ENCODE measurements around the gene SLC30A9. TPM values are rescaled to one million over a fixed set of nuclear protein-coding genes. Genes with fewer than 3 reads are reported as not detected.

Gene SLC30A9
- 66.9 and 79.3 TPM in 2 replicates for total RNA-seq

DNA sequence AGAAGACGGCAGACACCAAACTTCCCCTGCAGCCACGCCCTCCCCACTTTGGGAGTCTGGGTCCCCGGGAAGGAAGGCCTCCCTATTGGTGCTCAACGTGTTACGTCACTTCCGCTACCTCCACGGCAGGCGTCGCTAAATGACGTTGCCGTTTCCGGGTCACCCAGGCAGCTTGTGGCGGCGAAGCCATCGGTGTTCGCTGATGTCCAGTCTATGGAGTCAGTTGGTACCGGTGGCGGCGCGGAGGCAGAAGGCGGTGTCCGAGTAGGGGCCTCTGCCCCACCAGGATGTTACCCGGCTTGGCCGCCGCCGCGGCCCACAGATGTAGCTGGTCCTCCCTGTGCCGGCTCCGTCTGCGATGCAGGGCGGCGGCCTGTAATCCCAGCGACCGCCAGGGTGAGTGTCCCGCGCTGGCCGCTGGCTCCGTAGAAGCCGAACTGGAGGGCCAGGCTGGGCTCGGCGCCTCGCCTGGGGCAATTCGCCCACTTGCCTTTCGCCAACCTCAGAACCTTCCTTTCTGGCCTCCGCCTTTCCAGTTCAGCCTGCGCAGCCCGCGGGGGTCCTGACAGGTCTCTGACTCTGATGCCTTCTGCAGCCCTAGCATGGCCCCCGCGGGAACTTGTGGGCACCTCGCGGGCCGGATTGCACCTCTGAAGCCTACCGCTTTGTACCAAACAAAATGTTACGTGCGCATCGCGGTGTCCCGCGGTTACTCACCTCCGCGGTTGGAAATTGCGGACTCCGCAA lies at the start of gene SLC30A9:
SLC30A9 (plus strand) TSS at position 166 of the 747 bp plus-strand sequence; CDS start at position 288, 122 bp downstream.
- DNase-seq, result peak; percentile 96

DNA sequence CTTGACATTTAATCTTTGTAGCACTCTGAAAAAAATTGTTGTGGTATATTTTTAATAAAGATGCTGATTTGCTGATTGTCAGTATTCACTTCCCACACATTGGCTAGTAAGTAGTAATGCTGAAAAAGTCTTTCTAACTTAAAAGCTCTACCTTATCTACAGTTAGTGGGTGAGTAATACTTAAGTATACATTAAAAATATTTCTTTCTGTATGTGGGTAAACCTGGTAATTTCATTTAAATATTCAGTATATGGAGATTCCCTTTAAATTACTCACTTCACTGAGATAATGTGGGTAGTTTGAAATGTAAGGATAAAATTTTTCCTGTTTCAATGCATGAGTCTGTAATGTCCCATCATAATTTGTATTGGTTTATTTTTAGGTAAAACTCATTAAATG lies 49.5 kb upstream of the SLC30A9 start:
- DNase-seq, result no peak

DNA sequence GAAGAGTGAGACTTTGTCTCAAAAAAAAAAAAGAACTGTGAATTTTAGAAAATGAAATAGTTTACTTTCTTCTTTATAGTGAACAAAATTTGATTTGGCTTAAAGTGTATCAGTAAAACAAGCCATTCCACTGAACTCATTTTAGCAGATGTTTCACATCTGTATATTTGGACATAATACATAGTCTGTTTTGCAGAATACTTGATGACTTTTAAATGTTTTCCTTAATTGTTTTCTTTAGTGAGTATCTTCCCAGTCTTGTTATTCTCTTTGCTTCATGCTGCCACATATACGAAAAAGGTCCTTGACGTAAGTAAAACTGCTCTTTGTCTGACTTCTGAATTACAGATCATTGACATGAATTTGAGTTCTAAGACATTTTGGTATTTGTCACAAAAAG lies 46.8 kb upstream of the SLC30A9 start:
- DNase-seq, result no peak

DNA sequence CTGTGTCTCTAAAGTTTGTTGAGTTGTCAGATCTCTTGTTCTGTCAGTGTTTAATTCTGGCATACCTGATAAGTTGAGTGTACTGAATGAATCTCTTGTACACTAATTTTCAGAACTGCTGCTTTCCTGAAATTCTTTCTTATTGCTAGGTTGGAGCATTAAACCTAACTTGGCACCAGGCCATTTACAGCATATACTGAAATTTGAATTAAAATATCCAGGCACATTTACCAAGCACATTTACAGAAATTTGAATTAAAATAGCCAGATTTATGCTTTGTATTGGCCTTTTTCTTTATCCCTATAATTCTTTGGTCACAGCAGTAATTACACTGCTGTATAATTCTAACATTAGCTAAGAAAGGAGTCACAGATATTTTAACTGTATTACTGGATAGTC lies 46.2 kb upstream of the SLC30A9 start:
- DNase-seq, result no peak

DNA sequence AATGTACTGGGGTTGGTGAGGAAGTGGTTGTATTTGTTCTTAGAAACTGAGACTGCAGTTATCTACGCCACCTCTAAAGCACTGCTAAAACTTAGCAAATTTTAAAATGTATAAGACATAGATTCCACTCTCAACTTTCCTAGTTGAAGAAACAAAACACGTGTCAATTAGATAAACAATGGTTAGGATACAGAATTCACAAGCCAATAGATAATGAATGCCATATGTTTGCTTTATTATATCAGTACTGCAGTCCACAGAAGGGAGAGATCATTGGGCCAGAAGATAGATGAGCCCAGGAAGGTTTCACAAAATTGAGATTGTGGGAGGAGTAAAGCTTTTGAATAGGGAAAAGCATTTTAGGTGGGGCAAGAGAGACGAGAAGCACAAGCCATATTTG lies 40.8 kb upstream of the SLC30A9 start:
- DNase-seq, result no peak

DNA sequence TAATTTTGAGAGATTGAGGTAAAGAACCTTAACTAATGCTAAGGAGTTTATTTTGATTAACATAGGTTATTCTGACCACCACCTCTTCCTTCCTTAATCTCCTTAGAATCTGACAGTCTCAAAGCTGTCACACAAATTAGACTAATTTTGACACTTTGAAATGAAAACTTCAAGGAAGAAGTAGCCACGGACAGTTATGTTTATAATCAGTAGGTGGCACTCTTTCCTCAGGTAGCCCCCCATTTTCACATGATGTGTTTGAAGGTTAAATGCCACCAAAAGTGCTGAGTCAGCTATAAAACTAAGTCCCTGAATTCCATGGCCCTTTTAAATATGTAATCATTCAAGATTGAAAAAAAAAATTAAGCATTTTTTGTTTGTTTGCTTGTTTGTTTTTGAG lies 32.7 kb upstream of the SLC30A9 start:
- DNase-seq, result peak; percentile 45

DNA sequence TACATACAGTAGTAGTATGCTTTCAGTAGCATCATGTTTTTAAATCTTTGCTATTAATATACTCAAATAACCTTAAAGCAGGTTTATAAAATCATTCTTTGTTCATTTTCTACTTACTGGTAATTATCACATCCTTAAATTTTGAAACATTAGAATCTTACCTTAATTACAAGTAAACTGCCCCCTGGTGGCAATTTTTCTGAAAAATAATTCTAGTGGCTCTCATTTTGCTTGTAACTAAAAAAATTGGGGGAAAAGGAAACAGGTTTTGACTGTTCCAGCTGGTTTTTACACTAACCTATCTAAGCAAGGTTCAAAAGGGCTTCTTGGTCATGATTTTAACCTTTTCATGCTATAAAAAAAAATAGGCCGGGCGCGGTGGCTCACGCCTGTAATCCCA lies 27.2 kb upstream of the SLC30A9 start:
- DNase-seq, result peak; percentile 46

DNA sequence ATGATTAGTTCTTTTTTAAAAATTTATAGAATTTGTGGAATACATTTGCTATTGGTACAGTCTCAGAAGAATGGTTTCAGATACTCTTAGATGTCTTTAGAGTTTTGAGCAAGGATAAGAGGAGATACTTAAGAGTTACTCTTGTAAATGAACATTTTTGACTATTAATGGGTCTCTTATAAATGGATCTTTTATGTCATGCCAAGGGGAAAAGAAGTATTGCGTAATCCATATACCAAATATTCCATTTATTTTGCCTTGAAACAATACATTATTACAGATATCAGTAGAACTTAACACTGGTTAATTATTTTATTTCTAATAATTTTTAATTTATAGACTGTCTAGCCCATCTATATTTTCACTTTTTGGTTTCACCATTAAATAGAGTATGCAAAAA lies 25.9 kb upstream of the SLC30A9 start:
- DNase-seq, result no peak

DNA sequence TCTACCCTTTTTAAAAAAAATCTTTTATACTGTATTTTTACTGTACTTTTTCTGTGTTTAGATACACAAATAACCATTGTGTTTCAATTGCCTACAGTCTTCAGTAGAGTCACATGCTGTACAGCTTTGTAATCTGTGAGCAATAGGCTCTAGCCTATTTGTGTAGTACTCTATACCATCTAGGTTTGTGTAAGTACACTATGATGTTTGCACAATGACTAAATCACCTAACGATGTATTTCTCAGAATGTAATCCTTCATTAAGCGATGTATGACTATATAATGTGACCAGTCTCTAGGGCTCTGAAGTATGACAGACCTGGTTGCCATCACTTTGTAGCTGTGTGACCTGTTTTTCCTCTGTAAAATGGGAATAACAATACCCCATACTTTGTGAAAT lies 22.9 kb upstream of the SLC30A9 start:
- no peak for DNase-seq

DNA sequence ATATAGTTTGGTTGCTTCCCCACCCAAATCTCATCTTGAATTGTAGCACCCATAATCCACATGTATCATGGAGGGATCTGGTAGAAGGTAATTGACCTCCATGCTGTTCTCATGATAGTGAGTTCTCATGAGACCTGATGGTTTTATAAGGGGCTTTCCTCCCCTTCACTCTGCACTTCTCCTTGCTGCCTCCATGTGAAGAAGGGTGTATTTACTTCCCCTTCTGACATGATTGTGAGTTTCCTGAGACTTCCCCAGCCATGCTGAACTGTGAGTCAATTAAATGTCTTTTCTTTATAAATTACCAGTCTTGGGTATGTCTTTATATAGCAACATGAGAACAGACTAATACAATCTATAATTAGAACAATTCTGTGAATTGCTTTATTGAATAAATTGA lies 20.7 kb upstream of the SLC30A9 start:
- DNase-seq, result no peak

DNA sequence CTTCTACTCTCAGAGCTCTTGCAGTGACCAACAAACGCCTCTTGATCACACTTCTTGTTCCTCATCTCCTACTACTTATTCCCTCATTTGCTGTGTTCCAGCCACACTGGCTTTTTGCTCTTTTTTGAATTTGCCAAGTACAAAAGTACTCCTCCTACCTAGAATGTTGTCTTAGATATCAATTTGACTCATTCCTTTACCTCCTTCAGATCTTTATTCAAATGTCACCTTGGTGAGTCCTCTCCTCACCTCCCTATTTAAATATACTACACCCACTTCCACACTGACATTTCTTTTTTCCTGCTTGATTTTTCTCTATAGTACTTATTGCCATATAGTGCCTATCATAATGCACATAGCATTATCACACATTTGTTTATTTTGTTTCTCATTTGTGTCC lies 15.0 kb upstream of the SLC30A9 start:
- no peak for DNase-seq

DNA sequence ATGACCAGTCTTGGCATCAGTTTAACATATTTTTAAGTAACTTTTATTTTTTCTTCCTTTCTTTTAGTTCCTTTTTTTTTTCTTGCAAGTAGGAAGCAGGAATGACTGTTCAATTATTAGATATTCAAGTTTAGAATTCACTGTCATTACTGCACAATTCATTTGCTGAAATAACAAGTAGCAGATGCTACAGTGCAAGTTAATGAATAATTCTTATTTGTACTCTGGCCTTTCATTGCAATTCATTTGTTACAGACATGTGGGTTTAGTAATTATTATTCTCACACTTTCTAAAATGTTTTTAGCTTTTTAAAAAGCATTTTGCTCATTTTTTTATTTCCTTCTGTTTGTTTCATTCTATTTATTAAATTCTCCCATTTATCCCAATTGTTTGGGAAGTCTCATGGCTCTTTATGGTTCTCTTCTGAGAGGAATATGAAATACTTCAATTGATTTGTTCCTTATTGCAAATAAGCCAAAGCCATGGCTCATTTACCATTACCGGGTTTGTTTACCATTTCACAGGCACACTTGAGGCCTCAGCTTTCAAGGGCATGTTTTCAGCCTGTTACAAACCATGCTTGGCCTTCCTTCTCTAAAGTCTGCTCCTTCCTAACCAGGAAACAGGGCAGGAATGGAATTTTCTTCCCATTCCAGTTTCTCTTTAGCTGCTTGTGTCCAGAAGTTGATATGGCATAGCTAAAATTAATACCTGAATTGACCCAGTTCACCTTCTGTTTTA lies 13.4 kb upstream of the SLC30A9 start:
- DNase-seq, result no peak

DNA sequence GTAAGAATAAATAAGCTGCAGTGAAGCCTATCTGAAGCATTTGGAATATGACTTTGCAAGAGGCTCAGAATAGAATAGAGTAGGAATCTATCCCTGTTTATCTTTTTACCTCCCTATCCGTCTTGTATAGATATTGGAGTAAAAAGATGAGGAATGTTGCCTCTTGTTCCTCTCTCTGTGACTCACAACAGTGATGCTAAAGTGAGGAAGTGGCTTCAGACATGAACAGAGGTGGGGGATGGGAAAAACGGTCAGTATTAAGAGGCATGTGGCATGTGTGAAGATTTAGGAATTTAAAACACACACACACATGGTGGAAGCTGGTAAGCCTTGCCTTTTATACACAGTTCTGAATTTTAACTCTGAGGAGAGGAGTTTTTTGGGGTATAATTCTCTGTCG lies 12.6 kb upstream of the SLC30A9 start:
- DNase-seq, result peak; percentile 3

DNA sequence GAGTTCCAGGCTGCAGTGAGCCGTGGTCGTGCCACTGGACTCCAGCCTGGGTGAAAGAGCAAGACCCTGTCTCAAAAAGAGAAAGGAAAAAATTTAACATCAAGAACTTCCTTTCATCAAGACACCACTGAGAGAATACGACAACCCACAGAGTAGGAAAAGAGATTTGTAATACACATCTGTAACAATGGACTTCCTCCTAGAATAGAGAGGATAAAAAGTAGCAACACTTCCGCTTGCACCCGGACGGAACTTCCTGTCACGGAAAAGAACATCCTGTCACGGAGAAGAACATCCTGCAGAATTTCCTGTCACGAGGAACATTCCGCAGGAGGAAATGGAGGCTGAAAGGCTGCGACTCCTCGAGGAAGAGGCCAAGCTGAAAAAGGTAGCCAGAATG lies 8.9 kb upstream of the SLC30A9 start, which contains the start of gene DCAF4L1:
DCAF4L1 (plus strand) TSS at position 301 of the 400 bp plus-strand sequence; CDS start at position 338, 37 bp downstream.
- no peak for DNase-seq

DNA sequence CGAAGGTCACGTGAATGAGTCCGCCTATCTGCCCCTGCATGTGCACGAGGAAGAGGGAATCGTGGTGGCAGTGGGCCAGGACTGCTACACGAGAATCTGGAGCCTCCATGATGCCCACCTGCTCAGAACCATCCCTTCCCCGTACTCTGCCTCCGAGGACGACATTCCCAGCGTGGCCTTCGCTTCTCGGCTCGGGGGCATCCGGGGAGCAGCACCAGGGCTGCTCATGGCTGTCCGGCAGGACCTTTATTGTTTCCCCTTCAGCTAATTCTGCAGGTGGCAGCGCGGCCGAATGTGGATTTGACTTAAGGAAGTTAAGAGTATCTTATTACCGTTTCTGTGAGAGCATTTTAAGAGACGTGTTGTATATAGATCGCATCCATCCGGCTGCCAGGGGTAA lies 7.6 kb upstream of the SLC30A9 start:
- no peak for DNase-seq

DNA sequence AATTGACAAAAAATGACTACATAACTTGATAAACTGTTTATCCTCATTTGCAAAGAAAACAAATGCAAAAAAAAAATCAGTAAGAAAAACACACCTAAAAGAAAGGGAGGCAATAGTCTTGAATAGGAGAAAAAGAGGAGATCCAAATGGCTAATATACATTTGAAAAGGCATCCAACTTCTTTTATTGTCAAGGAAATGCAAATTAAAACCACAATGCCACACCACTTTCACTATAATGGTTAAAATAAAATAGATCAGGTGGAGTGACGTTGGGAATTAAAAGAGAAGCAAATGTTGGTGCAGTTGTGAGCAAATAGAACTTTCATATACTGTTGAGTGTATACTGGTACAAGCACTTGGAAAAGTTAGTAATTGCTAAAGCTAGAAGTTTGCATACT lies 5.2 kb upstream of the SLC30A9 start:
- no peak for DNase-seq

DNA sequence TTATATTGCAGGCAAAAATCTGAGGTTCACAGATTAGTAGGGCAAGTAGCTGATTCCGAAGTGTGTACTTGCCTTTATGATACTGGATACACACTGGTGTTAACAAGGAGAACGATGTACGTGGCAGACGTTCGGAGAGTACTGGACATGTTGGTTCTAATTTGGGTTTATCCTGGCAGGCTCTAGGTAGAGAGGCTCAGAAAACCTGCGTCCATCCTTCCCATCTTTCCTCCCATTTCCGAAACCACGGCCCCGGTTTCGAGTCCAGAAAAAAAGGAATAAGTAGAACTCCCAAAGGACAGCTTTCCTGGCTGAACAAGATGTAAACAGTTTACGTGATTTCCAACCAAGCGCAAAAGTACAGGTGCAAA lies 351 bp upstream of the SLC30A9 start:
- DNase-seq, result no peak

DNA sequence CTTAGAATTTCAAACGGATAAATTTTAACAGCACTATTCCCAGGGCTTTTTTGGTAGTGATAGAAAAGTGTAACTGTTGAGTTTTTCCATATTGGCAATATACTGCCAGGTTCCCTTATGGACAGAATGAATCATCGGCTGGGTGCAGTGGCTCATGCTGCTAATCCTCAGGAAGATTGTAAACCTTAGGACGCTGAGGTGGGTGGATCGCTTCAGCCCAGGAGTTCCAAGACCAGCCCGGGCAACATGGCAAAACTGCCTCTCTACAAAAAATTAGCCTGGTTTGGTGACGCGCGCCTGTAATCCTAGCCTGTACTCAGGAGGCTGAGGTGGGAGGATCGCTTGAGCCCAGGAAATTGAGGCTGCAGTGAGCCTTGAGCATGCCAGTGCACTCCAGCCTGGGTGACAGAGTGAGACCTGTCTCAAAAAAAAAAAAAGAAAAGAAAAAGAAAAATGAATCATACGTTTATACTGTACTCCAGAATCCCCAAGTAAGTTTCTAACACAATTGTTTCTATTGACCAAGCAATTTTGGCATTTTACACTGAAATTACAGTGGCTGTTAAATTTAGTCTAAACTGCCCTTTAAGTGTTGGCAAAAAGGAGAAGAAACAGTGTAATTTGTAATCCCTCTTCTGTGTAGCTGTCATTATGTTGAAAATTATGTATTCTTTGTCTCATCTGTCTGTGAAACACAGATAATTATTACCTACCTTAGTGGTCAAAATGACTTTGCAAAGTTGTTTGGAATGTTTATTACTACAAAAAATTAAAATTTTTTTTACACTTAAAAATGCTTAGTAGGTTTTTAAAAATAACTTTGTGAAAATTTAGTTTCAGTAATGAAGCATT lies 1.8 kb downstream of the SLC30A9 start:
- peak; percentile 15 for DNase-seq

DNA sequence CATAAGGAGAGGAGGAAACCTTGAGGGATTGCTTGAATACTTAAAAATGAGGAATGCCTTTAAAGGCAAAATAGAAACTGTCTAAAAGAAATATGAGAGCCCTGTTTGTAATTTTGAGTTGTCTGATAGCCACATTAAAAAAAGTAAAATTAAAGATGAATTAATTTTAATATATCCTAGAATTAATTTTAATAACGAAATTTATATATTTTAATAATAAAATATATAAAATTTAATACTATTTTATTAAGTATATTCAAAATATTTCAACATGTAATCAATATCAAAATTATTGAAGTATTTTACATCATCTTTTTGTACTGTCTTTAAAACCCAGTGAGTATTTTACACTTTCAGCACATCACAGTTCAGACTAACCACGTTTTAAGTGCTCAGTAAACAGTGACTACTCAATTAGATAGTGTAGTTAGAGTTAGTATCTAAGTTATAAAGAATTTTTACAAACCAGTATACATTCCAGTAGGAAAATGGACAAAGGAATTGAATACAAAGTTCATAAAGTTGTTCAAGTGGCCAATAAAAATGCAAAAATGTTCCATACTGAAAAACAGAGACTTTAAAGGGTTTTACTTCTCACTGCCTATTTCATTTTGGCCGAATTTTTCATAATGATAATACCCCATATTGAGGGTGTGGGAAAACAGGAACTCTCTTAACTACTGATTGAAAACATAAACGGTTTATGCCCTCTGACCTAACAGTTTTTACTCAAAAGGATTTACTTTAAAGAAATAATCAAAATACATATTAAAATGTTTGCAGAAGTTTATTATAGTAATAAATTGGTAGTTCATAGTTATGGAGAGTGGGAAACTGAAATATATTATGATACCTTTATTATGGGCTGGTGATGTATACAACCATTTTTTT lies 2.9 kb downstream of the SLC30A9 start:
- no peak for DNase-seq

DNA sequence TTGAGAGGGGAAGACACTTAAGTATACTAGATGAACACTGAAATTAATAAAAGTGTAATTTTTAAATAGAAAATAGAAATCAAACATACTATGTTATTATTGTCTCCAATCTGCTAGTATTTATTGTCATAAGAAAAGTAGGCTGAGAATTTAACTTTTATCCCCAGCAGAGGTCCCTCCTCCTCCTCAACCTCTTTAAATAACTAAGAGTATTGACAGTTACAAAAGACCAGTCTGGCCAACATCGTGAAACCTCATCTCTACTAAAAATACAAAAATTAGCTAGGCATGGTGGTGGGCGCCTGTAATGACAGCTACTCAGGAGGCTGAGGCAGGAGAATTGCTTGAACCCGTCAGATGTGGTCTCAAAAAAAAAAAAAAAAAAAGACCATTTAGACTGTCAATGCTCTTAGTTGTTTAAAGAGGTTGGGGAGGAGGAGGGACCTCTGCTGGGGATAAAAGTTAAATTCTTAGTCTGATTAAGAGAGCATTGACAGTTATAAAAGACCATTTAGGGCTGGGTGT lies 4.2 kb downstream of the SLC30A9 start:
- DNase-seq, result peak; percentile 2

DNA sequence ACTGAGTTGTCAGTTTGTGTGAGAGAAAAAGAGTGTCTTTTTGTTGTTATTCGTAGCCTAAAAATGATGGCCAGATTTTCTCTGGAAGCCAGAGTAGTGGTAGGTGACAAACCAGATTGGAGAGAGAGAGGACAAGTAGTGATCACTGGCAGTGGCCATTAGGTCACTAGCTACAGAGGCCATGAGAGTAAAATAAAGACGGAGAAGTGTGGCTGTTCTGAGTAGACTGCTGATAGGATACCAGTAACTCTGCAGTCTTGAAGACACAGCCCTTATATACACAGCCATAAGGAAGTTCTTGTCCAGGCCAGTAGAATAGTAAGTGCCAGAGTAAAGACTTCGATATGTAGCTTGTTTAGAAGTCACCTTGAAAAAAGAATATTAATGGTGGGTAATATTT lies 7.7 kb downstream of the SLC30A9 start:
- DNase-seq, result no peak

DNA sequence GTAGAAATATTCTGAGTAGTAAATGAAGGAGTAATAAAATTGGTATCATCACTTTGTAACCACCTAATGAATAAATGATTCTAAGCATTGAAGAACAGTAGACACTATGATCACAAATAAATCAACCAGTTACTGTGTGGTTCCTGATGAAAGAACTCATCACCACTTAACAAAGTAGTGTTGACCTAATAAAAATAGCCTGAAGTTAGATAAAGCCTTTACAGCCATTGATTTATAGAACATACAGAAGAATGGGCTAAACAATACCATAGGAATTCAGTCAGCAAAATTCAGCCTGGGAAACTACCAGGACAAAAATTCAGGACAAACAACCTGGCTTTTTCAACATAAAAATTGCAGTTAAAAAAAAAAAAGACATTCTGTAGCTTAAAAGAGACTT lies 9.0 kb downstream of the SLC30A9 start:
- no peak for DNase-seq
